ENCODE measurements around the gene SNRPD3.

DNA sequence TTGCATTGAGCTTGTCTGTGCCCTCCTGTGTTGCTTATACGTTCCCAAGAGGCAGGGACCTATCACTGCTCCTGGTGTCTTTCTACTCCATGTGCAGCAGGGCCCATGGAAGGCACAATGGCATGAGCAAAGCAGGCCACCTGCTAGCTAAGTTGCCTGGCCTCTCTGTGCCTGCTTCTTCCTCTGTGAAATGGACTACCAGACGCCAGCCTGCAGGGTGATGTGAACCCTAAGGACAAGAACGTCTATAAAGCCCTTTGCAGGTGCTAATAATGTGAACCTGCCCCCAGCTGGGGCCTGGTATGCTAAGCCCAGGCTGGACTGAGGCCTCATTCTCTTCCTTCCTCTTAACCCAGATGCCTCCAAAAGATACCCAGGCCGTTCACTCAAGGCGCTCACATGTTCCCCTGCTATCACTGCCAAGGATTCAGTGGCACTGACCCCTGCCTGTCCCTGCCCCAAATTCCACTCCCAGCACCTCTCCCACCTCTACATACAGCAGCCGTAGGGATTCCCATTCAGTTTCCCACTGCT is 4.8 kb upstream of the SNRPD3 start:
- TF ChIP-seq, protein P1, sequence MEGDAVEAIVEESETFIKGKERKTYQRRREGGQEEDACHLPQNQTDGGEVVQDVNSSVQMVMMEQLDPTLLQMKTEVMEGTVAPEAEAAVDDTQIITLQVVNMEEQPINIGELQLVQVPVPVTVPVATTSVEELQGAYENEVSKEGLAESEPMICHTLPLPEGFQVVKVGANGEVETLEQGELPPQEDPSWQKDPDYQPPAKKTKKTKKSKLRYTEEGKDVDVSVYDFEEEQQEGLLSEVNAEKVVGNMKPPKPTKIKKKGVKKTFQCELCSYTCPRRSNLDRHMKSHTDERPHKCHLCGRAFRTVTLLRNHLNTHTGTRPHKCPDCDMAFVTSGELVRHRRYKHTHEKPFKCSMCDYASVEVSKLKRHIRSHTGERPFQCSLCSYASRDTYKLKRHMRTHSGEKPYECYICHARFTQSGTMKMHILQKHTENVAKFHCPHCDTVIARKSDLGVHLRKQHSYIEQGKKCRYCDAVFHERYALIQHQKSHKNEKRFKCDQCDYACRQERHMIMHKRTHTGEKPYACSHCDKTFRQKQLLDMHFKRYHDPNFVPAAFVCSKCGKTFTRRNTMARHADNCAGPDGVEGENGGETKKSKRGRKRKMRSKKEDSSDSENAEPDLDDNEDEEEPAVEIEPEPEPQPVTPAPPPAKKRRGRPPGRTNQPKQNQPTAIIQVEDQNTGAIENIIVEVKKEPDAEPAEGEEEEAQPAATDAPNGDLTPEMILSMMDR (IDR thresholded peaks at IDR 0.05), result no peak
- TF ChIP-seq EZH2 (IDR thresholded peaks at IDR 0.05) (no peak), EZH2phosphoT487 (IDR thresholded peaks at IDR 0.05) (no peak)

All from neural progenitor cell (in vitro differentiated cells).